SK-N-MC (cell line): ENCODE results near the gene NBPF4.
"Not testable (repeated sequence)": the region's sequence is repeated elsewhere in the genome, so short reads cannot be mapped to it uniquely, and the experiment has no call there.

ENCODE experiments used
- DNase-seq: peaks from one replicate; pipeline ENCODE4 v3.0.0-alpha.2; 2011; ENCODE audit warnings: low read depth, low spot score
- H3K27ac ChIP-seq: fragments of 200-600 bp; sonication (generic); 2 replicates; pipeline ENCODE4 v1.5.1; 2016; ENCODE audit warnings: mixed run types
- H3K36me3 ChIP-seq: fragments of 200-600 bp; sonication (generic); 2 replicates; pipeline ENCODE4 v1.6.1; 2017; ENCODE audit warnings: antibody characterized with exemption, low read length, mixed read lengths; ENCODE audit not compliant: insufficient read depth
- H3K4me3 ChIP-seq: fragments of 200-600 bp; sonication (generic); 2 replicates; pipeline ENCODE4 v1.5.1; 2016
- H3K9ac ChIP-seq: fragments of 200-600 bp; sonication (generic); 2 replicates; pipeline ENCODE4 v1.8.0; 2017; ENCODE audit warnings: mixed run types, mixed read lengths; ENCODE audit not compliant: insufficient read length
- H3K9me3 ChIP-seq: fragments of 200-600 bp; sonication (generic); 2 replicates; pipeline ENCODE4 v1.6.1; 2017; ENCODE audit warnings: low read depth, mild to moderate bottlenecking, antibody characterized with exemption, low read length, moderate library complexity, mixed read lengths

The NBPF4 gene, protein sequence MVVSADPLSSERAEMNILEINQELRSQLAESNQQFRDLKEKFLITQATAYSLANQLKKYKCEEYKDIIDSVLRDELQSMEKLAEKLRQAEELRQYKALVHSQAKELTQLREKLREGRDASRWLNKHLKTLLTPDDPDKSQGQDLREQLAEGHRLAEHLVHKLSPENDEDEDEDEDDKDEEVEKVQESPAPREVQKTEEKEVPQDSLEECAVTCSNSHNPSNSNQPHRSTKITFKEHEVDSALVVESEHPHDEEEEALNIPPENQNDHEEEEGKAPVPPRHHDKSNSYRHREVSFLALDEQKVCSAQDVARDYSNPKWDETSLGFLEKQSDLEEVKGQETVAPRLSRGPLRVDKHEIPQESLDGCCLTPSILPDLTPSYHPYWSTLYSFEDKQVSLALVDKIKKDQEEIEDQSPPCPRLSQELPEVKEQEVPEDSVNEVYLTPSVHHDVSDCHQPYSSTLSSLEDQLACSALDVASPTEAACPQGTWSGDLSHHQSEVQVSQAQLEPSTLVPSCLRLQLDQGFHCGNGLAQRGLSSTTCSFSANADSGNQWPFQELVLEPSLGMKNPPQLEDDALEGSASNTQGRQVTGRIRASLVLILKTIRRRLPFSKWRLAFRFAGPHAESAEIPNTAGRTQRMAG

GRCh38 chr1:108243976-108244375 lies at the start of gene NBPF4:
Gene NBPF4 (minus strand): TSS chr1:108244076. CDS start chr1:108243761, 315 bp downstream.
- not testable (repeated sequence) for H3K27ac ChIP-seq, H3K36me3 ChIP-seq, H3K9ac ChIP-seq, H3K4me3 ChIP-seq, DNase-seq, H3K9me3 ChIP-seq

GRCh38 chr1:108282528-108283257 lies 38.8 kb upstream of the NBPF4 start:
- H3K36me3 ChIP-seq, H3K9ac ChIP-seq, H3K4me3 ChIP-seq, H3K9me3 ChIP-seq, H3K27ac ChIP-seq, DNase-seq: not testable (repeated sequence)

DNA sequence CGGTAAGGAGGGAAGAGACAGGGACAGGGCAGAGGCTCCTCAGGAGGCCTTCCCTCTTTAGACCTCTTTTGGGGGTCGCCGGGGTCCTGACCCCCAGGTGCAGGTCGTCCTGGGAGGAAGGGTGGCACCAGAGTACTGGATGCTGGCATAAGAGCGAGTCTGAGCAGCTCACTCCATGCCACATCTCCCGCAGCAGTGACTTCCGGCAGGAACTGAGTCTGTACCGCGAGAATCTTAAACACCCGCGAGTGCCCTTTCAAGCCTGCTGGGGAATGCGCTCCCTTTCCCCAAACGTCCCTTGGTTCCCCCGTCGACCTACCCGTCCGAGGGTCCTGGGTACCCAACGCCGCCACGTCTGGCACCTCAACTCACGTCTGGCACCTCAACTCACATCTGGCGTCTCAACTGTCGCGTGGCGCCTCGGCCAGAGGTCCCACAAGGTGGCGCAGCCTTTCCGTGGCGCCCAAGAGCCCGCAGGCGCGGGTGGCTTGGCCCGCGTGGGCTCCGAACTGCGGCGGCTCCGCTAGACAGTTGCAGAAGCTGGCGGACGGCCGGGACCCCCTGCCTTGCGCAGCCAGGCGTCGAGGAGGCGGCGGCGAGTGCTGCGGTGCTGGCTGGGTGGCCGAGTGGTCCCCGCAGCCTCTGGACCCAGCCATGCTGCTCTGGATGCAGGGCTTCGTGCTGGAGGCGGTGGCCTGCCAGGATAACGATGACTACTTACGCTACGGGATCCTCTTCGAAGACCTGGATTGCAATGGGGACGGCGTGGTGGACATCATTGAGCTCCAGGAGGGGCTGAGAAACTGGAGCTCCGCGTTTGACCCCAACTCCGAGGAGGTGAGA lies 28.8 kb upstream of the NBPF4 start:
- H3K9ac ChIP-seq, H3K4me3 ChIP-seq, H3K9me3 ChIP-seq, H3K36me3 ChIP-seq, DNase-seq, H3K27ac ChIP-seq: not testable (repeated sequence)

DNA sequence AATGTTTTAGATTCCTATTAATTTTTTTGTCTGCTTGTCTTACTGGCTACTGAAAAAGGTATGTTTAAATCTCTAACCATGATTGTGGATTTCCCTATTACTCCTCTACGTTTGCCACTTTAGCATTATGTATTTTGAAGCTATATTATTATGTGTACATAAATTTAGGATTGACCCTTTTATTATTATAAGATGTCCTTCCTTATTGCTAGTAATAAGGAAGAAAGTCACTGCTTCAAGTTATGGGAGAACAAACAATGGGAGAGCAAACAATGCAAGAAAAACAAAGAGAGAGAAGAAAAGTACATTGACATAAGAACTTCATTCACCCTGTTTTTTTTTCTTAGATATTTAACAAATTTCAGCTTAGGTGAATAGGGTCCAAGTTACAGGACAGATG lies 23.2 kb upstream of the NBPF4 start:
- H3K27ac ChIP-seq, H3K36me3 ChIP-seq, H3K9ac ChIP-seq, DNase-seq, H3K9me3 ChIP-seq, H3K4me3 ChIP-seq: not testable (repeated sequence)

- not testable (repeated sequence) for H3K36me3 ChIP-seq, DNase-seq, H3K27ac ChIP-seq, H3K4me3 ChIP-seq, H3K9ac ChIP-seq, H3K9me3 ChIP-seq
Observed at GRCh38 chr1:108261967-108262366, 18.1 kb upstream of the NBPF4 start.

DNA sequence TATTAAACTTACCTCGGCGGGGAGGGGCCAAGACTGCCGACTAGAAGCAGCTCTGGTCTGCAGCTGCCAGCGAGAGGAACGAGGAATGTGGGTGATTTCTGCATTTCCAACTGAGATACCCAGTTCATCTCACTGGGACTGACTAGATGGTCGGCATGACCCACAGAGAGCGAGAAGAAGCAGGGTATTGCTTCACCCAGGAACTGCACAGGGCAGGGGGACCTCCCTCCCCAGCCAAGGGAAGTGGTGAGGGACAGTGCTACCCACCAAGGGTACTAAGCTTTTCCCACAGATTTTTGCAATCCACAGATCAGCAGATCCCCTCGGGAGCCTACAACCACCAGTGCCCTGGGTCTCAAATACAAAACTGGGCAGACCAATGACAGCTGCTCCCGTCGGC lies 17.6 kb upstream of the NBPF4 start:
- H3K4me3 ChIP-seq, DNase-seq, H3K9ac ChIP-seq, H3K27ac ChIP-seq, H3K9me3 ChIP-seq, H3K36me3 ChIP-seq: not testable (repeated sequence)

- H3K9me3 ChIP-seq, H3K36me3 ChIP-seq, DNase-seq, H3K9ac ChIP-seq, H3K4me3 ChIP-seq, H3K27ac ChIP-seq: not testable (repeated sequence)
Observed at GRCh38 chr1:108260578-108261259, 16.8 kb upstream of the NBPF4 start.

GRCh38 chr1:108255426-108255825 lies 11.6 kb upstream of the NBPF4 start:
- not testable (repeated sequence) for H3K9ac ChIP-seq, H3K36me3 ChIP-seq

DNA sequence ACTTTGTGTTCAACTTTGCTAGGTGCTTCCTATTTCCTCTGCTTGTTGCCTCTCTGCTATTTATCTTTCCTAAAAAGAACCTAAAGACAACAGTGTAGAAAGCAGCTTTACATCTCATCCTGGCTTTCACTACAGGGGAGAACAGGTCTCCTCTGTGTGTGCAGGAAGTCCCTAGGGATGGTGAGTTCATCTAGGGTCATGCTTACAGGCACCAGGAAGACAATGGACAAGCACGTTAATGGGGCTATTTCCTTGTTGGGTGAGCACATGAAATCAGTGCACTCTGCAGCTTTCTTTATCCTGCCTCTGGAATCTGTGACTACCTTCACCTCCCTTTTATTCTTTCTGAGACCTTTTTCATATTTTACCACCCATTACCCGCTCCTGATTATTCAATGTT lies 4.5 kb downstream of the NBPF4 start:
- not testable (repeated sequence) for H3K9ac ChIP-seq, H3K27ac ChIP-seq, H3K4me3 ChIP-seq

More at GRCh38 chr1:108255426-108255825, 11.6 kb upstream of the NBPF4 start:
- not testable (repeated sequence) for H3K4me3 ChIP-seq, DNase-seq, H3K9me3 ChIP-seq, H3K27ac ChIP-seq

DNA sequence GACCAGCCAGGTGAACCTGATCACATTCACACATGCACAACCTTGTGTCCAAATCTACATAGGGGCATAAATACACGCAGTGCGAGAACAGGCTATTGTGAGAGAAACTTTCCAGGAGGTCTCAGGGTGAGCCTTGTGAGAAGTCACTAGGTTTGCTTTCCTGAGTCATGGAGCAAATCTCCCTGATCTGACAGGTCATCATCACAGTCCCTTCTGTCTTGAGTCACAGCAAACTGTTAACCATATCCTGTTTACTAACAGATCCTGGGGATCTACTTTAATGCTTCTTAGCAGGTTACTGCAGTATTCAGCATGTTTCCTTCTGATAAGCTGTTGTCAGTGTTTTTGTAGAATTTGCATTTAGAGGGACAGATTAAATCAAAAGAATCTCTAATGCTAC lies 8.6 kb downstream of the NBPF4 start:
- H3K9me3 ChIP-seq, H3K9ac ChIP-seq, H3K27ac ChIP-seq, H3K4me3 ChIP-seq, DNase-seq, H3K36me3 ChIP-seq: not testable (repeated sequence)

More for the DNA sequence above, 4.5 kb downstream of the NBPF4 start:
- H3K9me3 ChIP-seq, DNase-seq, H3K36me3 ChIP-seq: not testable (repeated sequence)

GRCh38 chr1:108232183-108232582 lies 11.7 kb downstream of the NBPF4 start:
- not testable (repeated sequence) for H3K9me3 ChIP-seq, H3K36me3 ChIP-seq, H3K27ac ChIP-seq, DNase-seq, H3K4me3 ChIP-seq, H3K9ac ChIP-seq

DNA sequence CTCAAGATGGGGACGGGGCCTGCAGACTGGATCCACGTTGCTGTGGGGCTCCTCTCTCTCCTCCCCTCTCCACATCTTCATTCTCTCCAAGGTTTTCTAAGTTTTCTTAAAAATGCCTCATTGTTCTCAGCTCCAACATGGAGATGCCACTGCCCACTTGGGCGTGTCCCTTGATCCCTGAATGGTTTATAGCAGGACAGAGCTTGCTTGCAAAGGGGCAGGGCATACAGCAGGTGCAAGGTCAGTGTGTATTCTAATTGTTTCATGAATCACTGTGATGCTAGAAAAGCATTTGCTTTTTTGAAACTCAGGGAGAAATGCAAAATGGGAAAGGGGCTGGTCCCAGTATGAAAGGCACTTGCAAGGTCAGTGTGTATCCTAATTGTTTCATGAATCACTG lies 13.9 kb downstream of the NBPF4 start:
- DNase-seq, H3K9me3 ChIP-seq, H3K36me3 ChIP-seq, H3K9ac ChIP-seq, H3K4me3 ChIP-seq, H3K27ac ChIP-seq: not testable (repeated sequence)

DNA sequence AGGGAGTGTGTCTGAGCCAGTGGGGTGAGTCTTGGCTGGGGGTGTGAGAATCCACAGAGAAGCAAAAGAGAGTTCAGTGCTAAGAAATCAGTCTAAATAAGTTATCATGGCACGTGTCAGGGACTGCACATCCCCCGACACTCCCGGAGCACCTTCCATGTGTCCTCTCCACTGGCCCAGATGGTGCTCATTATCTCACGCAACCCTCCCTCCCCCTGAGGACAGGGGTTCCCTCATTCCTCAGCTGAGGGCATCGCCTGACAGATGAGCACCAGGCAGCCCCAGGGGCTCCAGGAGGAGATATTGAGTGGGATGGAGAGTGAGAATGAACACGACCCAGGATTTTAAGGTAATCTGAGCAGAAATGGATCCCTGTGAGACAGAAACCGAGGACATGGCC lies 16.1 kb downstream of the NBPF4 start:
- not testable (repeated sequence) for H3K4me3 ChIP-seq, H3K27ac ChIP-seq, H3K9ac ChIP-seq, DNase-seq, H3K9me3 ChIP-seq, H3K36me3 ChIP-seq
